ENCODE data around the gene ACE.
"Not testable (repeated sequence)": the region's sequence is repeated elsewhere in the genome, so short reads cannot be mapped to it uniquely, and the experiment has no call there.

The ACE gene

DNA sequence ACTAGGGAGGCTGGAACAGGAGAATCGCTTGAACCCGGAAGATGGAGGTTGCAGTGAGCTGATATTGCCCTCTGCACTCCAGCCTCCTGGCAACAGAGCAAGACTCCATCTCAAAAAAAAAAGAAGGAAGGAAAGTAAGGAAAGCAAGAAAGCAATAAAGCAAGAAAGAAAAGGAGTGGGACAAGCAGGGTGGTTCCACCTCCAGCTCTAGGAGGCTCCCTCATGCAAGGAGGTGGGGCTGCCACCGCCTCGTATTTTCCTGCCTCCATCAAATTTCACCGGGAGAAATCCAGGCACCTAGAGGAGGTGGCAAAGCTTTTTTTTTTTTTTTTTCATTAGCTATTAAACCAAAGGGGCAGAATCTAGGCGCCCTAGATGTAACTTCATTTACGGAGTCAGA is 31.8 kb upstream of the ACE start:
- DNase-seq, result no peak

- DNase-seq, result no peak
Observed at GRCh38 chr17:63445571-63445953, 31.3 kb upstream of the ACE start.

GRCh38 chr17:63445954-63446752 is 30.7 kb upstream of the ACE start, which contains the start of gene CYB561:
CYB561 (minus strand) TSS chr17:63446306; CDS start chr17:63437547, 8,759 bp downstream.
- peak; percentile 20 for DNase-seq

DNA sequence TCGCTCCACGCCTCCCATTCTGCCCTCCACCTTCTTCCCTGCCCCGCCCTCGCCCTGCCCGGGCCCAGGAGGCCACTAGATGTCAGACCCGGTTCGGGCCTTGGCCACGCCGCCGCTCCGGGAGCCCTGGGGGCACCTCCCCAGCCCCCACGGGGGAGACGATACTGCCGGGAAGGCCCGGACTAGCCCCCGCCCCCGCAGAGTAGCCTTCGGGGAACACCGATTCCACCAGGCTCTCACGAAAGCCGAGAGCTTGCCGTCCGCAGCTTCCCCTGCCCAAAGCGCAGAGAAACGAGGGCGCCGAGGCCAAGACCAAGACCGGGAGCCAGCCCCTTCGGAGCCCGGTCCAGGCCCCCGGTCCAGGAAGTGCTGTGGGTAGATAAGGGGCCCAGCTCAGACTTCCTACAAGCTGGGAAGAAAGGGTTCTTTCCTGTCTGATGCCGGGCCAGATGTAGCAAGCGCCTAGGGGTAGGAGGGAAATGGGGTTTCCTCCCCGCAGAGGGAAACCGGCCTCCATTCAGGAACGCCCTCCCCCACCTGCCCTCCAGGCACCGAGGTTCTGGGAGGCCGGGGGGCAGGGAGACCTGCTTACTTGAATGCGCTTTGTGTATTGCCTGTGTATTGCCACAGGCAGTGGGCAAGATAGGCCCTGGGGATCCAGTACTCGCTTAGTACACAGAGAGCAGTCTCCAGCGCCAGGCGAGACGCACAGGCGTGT is 29.9 kb upstream of the ACE start:
- DNase-seq, result no peak

- DNase-seq, result no peak
Observed at GRCh38 chr17:63447471-63448009, 29.3 kb upstream of the ACE start.

DNA sequence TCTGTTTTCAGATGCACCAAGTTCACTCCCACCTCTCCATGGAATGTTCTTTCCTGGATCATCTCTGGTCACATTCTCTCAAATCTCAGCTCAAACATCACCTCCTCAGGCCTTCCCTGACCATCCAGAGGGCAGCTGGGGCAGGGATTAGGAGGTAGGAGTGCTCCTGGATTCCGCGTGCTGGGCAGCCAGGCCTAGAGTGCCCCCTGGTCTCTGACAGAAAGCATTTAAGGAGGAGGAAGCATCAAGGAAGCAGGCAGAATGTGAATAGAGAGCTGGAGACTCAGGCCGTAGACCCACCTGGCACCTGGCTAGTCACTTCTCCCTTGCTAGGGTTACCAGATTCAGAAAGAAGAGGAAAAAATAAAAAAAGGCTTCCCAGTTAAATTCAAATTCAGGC is 28.2 kb upstream of the ACE start:
- no peak for DNase-seq

DNA sequence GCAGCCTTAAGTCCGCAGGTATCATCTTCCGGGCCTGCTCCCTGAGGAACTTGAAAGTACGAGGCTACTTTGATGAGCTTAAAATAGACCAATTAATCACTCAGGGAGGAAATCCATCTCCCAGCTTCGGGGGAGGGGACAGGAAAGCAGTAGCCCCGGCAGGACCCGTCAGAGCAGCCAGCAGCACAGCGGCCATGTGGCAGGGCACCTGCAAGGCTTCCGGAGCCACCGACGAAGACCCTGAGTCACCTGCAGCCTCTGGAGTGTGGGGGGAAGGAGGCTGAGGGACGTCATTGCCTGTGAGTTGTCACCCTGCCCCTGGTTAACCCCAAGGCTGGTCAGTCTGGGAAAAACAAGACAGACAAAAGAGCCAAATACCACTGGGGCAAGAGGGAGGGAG is 26.3 kb upstream of the ACE start:
- no peak for DNase-seq

DNA sequence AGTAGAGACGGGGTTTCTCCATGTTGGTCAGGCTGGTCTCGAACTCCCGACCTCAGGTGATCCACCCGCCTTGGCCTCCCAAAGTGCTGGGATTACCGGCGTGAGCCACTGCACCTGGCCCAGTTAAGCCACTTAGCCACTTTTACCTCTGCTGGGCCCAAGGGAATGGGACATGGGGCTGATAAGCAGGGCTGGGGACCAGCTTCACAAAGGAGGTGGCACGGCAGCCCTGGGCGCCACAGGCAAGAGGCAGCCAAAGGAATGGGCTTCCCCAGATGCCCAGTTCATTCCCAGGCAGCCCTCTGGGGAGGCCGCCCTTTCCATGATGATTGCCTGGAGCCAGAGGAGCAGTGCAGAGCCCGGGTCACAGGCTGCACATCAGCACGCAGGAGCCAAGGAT is 25.7 kb upstream of the ACE start:
- DNase-seq, result no peak

DNA sequence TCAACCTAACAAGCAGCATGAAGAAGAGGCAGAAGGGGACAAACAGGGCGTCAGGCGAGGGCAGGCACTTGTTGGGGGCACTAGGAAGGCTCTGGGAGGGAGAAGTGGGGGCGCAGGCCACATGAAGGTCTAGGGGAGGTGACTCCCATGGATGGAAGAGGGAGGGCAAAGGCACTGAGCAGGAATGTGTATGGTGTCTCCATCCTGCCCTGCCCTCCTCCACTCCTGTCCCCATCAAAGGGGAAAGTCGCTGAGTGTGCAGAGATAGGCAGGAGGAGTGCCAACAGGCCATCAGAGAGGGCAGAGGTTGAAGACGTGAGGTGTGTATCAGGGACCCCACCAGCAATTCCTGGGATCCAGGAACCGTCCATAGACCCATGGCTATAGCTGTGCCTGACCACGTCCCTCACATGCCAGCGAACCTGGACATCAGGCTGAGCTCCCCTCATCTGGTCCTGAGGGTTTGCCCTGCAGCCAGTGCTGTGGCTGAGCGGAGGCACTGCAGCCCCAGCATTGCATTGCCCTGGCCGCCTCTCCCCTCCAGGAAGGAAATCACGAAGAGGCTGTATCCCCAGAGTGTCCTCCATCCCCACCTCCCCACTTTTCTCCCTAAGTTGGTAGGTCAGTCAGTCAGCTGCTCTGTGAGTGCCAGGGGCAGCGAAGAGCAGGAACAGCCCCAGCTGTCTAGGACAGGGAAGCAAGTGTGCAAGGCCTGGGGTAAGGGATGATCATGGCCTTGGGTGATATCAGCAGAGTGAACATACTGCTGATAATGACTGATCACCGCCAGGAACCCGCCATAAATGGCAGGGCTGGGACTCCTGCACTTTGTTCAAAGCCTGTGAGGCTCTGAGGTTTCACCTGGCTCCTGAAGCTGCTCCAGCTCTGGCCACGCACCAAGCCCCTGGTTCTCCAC is 24.6 kb upstream of the ACE start:
- DNase-seq, result no peak

- DNase-seq, result no peak
Observed at GRCh38 chr17:63452962-63453551, 23.8 kb upstream of the ACE start.

GRCh38 chr17:63454357-63454756 is 22.5 kb upstream of the ACE start:
- DNase-seq, result not testable (repeated sequence)

GRCh38 chr17:63454915-63455314 is 21.9 kb upstream of the ACE start:
- DNase-seq, result no peak

DNA sequence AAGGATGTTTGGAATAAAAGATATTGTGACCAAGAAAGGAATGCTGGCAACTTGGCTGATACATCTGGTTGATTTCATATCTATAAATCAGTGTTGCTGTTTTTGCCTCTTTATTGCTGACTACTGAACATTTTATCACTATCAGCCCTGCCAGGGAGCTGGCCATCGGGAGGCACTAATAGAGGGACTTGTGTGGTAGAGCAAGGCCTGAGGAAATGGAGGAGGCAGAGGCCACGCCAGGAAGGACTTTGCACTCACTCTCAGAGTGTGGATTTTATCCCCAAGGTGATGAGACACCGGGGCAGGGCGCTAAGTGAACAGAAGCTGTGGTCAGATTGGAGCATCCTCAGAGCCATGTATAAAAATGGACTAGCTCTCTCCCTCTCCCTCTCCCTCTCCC is 21.4 kb upstream of the ACE start:
- no peak for DNase-seq

- DNase-seq, result no peak
Observed at GRCh38 chr17:63458478-63458877, 18.4 kb upstream of the ACE start.

- no peak for DNase-seq
Observed at GRCh38 chr17:63460018-63460417, 16.8 kb upstream of the ACE start.

DNA sequence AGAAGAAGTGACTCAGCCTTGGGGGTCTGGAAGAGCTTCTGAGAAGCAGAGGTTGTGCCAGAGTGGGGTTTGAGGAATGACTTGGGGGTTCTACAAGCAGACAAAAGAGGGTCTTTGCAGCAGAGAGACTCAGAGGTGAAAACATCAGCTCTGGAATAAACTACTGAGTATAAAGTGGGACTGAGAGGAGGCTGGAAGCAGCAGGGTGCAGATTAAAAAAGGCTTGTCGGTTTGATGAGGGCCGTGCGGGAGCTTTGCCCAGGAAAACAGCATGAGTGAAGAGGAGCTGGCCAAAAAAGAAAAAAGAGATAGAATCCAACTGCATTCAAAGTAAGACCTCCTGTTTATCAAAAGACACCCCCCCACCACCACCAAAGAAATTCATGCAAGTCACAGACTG is 13.1 kb upstream of the ACE start:
- no peak for DNase-seq

GRCh38 chr17:63464691-63465236 is 12.1 kb upstream of the ACE start:
- DNase-seq, result no peak

DNA sequence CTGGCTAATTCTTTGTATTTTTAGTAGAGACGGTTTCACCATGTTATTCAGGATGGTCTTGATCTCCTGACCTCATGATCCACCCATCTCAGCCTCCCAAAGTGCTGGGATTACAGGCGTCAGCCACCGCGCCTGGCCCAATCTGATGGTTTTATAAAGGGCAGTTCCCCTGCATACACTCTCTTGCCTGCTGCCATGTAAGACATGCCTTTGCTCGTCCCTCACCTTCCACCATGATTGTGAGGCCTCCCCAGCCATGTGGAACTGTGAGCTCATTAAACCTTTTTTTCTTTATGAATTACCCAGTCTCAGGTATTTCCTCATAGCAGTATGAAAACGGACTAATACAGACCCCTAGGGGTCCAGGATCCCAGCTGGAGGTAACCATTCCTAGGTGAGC is 8.8 kb upstream of the ACE start:
- not testable (repeated sequence) for DNase-seq

DNA sequence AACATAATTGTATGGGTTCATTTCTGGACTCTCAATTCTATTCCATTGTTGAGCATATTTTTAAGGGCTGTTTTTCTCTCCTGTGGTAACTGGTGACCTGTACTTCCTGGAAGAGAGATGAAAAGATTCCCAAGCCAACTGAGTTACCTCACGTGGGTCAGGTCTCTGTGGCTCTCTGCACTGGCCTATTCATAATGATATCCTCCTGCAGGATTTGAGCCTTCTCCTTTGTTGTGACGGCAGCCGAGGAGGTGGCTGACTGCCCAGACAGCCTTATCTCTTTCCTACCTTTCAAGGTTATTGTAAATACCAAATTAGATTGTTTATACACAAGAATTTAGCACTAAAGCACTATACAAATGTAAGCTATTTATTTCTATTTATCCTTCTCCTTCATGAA is 2.7 kb upstream of the ACE start:
- DNase-seq, result no peak

DNA sequence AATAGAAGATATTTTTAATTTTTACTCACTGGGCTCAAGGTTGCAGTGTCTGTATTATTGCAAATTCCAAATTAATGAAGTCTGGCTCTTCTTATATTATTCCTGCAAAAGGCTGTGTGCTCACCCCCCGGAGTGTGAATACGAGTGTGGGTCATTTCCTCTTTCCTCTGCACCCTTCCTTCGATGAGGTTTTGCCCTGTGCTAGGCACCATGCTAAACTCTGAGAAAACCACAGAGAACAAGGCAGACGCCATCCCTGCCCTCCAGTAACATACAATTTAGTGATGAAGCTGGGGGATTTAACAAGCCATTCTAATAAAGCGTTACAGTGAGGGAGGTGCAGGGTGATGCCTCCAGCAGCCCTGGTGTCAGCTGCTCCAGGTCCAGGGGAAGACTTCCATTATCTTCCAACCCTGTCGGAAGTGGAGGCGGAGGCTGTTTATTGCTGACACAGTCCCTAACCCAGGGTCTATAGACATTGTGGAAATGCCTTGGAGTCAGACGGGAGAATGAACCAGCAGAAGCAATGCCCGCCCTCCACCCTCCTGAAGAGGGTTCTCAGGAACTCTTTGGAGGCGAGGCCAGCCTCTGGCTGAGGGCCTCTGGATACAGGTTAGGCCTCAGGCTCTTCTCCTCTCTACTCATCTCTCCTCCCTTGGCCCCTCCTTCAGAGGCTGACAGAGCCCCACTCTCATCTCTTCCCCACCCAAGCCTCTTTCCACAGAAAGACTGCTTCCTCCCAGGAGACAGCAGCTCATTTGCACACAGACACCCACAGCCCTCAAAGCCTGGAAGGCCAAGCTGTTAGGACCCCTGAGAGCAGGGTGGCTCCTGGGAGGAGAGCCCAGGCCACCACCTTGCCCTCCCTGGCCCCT is 2.0 kb upstream of the ACE start:
- no peak for DNase-seq

Data from DMS 273 treated with DMSO at 0.1 percent for 48 hours (cell line).